Spleen (tissue), 7 donors: ENCODE results near the gene MLST8.

Source experiments
- POLR2A ChIP-seq, 3 donors: fragments of 450-650 bp; IDR thresholded peaks; one replicate each; pipeline ENCODE4 v1.5.1; 2017; ENCODE audit warnings: antibody characterized with exemption in 3 of 3, mild to moderate bottlenecking in 1 of 3
- TF ChIP-seq, protein P1 (sequence below), 11 experiments: fragments of 200-600 bp in 7 of 11; fragments of 450-650 bp in 4 of 11; sonication (generic) in 4 of 11; IDR thresholded peaks in 8 of 11; conservative IDR thresholded peaks in 3 of 11; 1 replicate in 7 of 11; 2 replicates in 4 of 11; pipeline versions ENCODE4 v1.4.0 to v1.8.0; 2016 to 2021; ENCODE audit warnings: antibody characterized with exemption in 11 of 11, inconsistent platforms in 4 of 11, mild to moderate bottlenecking in 1 of 11
- donor health status: DM: no; HTN: no; CAD: no; lungs with moderate emphysema.
- donor health status: DM: no; HTN: no; CAD: no.
- donor health status: DM: no; HTN: no; CAD: no.

DNA sequence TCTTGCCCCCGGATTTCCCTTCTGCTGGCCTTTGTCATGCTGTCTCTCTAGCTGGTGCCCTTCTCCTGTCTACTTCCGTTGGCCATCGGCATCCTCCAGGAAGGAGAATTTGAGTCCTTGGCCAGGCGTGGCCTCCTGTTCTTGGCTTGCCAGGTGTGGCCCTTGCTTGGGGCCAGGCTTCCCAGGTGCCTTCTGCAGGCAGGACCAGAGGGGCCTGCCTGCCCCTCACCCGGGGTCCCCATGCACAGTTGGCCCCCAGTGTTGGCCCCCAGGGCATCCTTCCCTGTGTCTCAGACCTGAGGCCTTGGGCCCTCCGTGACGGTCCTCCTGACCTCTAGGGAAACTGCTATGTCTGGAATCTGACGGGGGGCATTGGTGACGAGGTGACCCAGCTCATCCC lies 2.6 kb downstream of the MLST8 start:
- TF ChIP-seq, protein P1, sequence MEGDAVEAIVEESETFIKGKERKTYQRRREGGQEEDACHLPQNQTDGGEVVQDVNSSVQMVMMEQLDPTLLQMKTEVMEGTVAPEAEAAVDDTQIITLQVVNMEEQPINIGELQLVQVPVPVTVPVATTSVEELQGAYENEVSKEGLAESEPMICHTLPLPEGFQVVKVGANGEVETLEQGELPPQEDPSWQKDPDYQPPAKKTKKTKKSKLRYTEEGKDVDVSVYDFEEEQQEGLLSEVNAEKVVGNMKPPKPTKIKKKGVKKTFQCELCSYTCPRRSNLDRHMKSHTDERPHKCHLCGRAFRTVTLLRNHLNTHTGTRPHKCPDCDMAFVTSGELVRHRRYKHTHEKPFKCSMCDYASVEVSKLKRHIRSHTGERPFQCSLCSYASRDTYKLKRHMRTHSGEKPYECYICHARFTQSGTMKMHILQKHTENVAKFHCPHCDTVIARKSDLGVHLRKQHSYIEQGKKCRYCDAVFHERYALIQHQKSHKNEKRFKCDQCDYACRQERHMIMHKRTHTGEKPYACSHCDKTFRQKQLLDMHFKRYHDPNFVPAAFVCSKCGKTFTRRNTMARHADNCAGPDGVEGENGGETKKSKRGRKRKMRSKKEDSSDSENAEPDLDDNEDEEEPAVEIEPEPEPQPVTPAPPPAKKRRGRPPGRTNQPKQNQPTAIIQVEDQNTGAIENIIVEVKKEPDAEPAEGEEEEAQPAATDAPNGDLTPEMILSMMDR (IDR thresholded peaks at IDR 0.05 in 8 of 11, conservative IDR thresholded peaks at IDR 0.05 in 3 of 11) = no peak
- no peak for TF ChIP-seq POLR2A (IDR thresholded peaks at IDR 0.05)
